Occipital lobe (tissue), 2 donors: Measurements from ENCODE around the gene ZNF223. TPM values are rescaled to one million over a fixed set of nuclear protein-coding genes. Genes with fewer than 3 reads are reported as not detected.

Experiments used
- DNase-seq: peaks from one replicate; lab custom pipeline; 2025; lab: John Stamatoyannopoulos, UW
- total RNA-seq: library from RNA; depleted of rRNA; stranded (reverse); fragments of >200 nt; gene quantifications from one replicate; pipeline ENCODE4 v1.2.3, GENCODE V29; 2014

Gene ZNF223
- total RNA-seq: 14.8 TPM

DNA sequence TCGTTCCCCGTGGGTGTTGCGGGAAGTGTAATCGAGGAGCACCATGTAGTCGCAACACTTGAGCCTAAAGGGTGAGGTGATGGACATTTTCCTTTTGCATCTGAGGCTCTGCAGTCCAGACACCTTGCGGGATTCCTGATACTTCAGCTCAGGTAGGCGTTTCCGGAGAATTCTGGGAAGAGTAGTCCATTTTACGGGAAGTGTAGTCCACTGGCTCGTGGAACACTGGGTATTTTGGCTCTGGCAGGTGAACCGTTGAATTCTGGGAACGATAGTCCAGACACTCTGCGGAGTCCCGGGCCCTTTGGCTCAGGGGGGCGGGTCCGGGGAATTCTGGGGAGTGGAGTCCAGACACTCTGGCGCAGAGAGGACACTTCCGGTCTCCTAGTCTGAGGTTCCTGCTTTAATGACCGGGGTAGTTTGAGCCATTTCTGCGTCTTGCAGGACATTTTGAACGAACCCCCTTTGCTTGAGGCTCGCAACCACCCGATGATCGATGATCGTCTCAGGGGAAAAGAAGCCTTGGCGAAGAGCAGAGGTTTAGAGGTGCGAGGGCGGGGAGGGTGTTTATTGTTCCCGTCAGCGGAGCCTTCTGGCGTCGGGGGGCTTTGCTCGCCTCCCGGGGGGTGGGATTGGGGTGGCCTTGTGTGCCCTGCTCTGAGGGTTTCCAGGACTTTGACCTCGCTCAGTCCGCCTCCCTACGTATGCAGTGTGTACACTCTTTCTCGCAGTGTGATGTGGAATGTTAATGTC lies at the start of gene ZNF223:
TSS of gene ZNF223 (plus strand) at position 387 of the 753 bp plus-strand sequence. CDS start 3,141 bp downstream, outside the sequence.
- peak; percentile 97 for DNase-seq

DNA sequence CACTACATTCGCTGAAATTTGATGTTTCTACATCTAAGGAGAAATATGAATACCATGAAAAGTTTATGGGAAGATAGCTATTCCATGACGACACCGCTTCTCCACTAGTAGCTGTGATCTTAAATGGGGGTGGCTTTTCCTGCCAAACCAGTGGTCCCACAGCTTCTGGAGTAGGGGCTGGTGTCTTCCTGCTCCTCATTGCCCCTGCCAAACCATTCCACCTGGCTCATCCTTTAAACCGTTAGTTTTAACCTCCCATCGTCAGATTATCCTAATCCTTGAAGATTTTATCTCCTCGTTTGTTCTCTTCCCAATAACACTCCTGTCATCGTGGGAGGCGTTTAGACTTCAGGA lies 49.6 kb upstream of the ZNF223 start:
- DNase-seq: no peak

DNA sequence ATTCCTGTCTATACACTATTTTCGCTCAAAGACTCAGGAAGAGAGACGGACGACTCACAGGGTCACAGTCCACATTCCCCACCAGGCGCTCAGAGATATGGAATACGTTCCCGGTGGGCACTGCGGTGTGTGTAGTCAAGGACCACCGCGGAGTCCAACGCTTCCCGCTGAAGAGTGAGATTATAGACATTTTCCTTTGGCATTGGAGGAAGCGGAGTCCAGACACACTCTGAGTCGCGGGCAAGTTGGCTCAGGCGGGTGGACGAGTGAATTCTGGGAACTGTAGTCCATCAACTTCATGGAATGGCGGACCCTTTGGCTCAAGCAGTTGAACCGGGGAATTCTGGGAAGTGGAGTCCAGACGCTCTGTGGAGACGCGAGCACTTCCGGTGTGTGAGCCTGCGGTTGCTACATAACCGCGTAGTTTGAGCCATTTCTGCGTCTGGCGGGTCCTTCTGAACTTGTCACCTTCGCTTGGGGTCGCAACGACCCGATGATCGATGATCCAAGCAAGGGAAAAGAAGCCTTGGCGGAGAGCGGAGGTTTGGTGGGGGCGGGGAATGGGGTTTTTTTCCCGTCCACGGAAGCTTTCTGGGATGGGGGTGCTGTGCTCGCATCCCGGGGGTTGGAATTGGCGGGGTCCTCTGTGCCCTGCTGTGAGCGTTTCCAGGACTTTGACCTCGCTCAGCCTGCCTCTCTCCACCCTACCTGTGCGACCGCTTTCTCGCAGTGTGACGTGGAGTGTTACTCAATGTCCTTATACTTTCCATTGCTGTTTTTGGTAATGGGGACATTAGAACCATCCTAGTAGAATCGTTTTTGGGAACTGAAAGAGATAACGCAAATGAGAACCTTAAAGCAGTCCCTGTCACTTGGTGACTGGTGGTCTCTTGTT lies 49.0 kb upstream of the ZNF223 start, which contains the start of gene ZNF230:
TSS of gene ZNF230 (plus strand) at position 392 of the 895 bp plus-strand sequence. CDS start 4,122 bp downstream, outside the sequence.
- peak; percentile 92 for DNase-seq

DNA sequence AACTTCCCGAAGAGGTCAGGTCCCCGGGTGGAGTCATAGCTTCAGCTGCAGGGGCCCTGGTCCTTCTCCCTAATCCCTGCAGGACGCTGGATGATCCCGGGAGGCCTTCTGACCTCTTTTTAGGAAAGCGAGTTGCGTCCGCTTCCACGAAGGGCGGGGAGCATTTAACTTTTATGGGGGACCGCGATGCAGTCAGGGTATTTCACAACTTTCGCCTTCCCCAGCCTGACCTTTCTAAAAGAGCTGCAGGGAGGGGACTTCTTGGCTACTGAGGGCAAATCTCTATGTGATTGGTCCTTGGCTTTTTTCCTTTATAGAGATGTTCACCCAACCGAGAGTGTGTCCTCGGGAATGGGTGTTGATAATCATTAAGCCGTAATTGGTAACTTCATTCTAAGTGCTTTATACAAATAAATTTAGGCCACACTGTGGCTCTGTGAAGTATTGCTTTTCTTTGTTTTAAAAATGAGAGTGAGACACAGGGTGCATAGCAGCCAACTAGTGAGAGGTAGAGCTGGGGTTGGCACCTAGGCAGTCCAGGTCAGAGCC lies 48.3 kb upstream of the ZNF223 start:
- no peak for DNase-seq

DNA sequence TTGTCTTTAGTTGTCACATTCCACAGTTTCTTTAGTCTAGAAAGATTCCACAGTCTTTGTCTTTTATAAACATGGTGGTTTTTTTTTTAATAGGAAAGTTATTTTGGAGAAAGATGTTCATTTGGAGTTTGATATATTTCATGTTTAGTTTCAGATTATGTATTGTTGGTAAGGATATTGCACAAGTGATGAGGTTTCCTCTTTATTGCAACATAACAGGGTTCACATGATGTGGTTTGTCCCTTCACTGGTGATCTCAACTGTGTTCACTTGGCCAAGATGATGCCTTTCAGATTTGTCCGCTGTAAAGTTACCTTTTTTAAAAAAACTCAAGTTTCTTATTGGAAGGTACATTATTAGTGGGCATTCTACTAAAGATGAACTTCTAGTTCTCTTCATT lies 45.9 kb upstream of the ZNF223 start:
- no peak for DNase-seq

DNA sequence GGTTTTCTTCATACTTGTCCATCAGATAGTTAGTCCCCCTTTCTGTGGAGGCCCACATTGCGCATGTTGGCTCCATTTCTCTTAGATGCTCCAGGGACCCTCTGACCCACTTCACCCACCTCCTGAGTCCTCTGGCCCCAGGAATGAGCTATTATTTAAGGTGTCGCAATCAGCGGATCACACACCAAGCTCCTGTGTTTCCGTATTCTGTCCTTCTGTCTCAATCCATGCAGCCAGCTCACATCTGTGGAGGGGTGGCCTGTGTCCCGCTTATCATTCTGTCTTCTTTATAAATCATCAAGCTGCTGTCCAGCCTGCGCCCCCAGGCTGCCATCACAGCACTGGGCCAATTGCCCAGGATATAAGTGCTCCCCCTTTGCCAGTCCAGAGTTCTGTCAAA lies 44.4 kb upstream of the ZNF223 start:
- no peak for DNase-seq

DNA sequence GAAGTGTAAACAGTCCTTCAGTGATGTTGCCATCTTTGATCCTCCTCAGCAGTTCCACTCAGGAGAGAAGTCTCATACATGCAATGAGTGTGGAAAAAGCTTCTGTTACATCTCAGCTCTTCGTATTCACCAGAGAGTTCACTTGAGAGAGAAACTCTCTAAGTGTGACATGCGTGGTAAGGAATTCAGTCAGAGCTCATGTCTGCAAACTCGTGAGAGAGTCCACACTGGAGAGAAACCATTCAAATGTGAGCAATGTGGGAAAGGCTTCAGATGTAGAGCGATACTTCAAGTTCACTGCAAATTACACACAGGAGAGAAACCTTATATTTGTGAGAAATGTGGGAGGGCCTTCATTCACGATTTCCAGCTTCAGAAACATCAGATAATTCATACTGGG lies 41.4 kb upstream of the ZNF223 start:
- no peak for DNase-seq

DNA sequence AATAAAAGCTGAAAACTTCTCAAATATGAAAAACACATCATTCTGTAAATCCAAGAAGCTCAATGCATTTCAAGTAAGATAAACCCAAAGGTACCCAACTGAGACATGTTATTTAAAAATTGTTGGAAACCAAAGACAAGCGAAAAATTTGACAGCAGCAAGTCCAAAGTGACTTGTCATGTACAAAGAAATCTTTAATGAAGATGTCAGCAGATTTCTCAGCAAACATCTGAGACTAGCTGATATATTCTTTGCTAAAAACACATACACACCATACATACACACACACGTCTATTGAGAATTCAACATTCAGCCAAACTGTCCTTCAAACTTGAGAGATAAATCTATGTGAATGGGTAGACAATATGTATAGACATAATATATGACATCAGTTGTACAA lies 32.3 kb upstream of the ZNF223 start:
- DNase-seq: no peak

DNA sequence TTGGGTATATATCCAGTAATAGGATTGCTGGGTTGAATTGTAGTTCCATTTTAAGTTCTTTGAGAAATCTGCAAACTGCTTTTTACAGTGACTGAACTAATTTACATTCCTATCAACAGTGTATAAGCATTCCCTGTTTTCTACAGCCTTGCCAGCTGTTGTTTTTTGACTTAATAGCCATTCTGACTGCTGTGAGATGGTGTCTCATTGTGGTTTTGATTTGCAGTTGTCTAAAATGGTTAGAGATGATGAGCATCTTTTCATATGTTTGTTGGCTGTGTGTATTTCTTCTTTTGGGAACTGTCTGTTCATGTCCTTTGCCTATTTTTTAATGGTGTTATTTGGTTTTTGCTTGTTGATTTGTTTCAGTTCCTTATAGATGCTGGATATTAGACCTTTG lies 30.6 kb upstream of the ZNF223 start:
- DNase-seq: no peak

DNA sequence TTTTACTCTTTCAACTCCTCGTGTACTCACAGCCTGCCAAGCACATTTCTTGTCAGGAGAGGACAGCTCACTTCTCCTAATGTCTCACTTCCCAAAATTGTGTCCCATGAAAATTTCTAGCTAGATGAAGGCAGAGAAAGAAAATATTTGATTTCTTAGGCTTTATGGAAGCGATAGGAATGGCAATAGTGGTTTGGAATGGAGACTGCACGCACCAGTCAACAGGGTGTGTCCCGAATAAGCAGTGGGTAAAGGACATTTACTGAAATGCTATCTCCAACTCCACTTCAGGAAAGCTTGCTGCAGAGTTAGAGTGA lies 27.0 kb upstream of the ZNF223 start:
- DNase-seq: no peak

DNA sequence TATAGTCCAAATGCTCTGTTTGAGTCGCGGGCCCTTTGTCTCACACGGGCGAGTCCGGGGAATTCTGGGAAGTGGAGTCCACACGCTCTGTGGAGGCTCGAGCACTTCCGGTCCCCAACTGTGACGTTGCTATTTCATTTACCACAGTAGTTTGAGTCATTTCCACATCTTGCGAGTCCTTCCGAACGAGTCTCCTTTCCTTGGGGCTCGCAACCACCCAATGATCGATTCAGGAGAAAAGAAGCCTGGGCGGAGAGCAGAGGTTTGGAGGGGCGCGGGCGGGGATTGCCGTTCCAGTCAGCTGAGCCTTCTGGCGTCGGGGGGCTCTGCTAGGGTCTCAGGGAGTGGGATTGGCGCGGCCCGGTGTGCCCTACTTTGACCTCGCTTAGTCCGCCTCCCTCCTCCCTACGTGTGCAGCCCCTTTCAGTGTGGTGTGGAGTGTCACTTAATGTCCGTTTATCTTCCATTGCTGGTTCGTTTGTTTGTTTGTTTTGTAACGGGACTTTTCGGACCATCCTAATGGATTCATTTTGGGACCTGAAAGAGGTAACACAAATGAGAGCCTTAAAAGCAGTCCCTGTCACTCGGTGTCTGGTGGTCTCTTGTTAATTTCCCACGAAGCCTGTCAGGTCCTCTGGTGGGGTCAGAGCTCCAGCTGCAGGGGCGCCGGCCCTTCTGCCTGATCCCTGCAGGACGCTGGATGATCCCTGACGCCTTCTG lies 26.5 kb upstream of the ZNF223 start, which contains the start of gene ZNF222:
TSS of gene ZNF222 (plus strand) at position 163 of the 720 bp plus-strand sequence. CDS start at position 221, 58 bp downstream.
- peak; percentile 86 for DNase-seq

DNA sequence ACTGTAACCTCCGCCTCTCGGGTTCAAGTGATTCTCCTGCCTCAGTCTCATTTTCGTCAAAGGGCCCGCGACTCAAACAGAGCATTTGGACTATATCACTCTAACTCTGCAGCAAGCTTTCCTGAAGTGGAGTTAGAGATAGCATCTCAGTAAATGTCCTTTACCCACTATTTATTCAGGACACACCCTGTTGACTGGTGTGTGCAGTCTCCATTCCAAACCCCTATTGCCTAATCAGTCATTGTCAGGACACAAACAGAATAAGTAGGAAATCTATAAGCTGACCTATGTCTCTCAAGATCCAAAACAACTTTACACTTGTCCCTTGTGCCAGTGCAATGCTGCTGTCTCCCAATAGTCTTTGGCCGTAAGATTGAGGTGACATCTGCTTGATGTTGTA lies 25.2 kb upstream of the ZNF223 start:
- no peak for DNase-seq

DNA sequence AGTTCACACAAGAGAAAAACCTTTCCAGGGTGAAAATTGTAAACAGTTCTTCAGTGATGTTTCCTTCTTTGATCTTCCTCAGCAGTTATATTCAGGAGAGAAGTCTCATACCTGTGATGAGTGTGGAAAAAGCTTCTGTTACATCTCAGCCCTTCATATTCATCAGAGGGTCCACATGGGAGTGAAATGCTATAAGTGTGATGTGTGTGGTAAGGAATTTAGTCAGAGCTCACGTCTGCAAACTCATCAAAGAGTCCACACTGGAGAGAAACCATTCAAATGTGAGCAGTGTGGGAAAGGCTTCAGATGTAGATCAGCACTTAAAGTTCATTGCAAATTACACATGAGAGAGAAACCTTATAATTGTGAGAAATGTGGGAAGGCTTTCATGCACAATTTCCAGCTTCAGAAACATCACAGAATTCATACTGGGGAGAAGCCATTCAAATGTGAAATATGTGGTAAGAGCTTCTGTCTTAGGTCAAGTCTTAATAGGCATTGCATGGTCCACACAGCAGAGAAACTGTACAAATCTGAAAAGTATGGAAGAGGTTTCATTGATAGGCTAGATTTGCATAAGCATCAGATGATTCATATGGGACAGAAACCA lies 19.7 kb upstream of the ZNF223 start:
- no peak for DNase-seq

DNA sequence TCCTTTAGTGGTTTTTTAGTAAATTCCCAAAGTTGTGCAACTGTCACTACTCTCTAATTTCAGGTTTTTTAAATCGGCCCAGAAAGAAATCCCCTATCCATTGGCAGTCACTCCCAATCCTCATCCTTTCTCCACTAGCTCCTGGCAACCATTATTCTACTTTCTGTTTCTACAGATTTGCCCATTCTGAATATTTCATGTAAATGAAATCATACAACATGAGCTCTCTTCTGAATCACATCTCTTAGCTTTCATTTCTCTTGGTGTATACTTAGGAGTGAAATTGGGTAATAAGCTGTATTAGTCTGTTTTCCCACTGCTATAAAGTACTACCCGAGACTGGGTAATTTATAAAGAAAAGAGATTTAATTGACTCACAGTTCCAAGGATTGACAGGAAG lies 9.7 kb upstream of the ZNF223 start:
- DNase-seq: no peak

DNA sequence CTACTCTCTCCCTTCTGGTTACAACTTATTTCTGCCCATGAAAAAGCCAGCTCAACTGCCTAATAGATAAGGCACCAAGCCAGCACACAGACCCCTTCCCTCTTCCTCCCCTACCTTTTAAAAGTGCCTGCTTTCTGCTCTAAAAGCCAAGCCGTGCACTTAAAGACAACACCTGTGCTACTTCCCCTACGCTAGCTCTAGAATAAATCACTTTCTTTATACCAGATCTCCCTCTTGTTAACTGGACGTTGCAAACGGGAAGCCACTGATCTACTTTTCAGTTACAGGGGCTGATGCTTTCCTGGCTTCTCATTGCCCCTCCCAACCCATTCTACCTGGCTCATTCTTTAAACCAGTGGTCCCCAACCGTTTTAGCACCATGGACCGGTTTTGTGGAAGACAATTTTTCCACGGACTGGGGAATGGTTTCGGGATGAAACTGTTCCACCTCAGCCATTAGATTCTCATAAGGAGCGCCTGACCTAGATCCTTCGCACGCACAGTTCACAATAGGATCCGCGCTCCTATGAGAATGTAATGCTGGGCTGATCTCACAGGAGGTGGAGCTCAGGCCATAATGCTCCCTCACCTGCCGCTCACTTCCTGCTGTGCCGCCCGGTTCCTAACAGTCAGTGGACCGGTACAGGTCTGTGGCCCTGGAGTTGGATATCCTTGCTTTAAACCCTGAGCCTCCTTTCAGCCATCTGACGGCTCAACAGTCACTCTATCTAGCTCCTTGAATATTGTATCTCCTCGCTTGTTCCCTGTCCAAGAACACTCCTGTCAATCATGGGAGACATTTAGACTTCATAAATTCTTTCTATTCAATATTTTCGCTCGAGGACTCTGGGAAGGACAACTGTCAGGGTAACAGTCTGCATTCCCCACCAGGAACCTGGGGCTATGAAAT lies 841 bp upstream of the ZNF223 start:
- DNase-seq: peak; percentile 6

DNA sequence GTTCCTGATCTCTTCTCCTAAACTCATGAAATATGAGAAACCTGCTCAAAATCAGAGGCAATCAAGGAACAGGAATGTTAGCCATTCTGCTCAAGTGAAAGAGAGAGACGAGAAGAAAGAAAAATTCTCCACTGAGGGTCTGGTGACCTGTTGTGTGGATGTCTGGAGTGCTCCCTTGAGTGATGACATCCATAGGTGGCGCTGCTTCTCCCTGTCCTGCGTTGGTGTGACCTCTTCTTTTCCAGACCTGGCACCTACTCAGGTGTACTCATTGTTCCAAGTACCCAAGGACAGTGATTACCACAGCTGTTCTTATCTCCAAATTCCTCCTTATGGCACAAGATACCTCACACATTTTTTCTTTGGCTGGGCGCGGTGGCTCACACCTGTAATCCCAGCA lies 4.0 kb downstream of the ZNF223 start:
- no peak for DNase-seq

DNA sequence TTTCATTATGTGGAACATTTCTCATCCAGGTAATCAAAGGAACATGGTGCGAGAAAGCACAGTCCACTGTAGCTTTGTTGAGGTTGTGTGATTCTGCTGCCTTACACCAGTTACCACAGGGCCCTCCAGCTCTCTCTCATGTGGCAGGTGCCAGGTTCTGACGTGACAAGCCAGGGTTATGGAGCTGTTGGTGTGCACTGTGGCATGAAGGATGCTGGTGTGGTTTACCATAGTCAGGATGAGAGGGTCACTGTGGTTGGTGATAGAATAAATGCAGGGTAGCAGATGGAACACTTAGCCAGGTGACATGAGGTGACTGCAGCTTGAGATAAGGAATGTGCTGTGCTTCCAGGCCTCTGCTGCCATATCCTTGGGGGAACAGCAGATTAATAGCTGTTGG lies 7.4 kb downstream of the ZNF223 start:
- DNase-seq: no peak

DNA sequence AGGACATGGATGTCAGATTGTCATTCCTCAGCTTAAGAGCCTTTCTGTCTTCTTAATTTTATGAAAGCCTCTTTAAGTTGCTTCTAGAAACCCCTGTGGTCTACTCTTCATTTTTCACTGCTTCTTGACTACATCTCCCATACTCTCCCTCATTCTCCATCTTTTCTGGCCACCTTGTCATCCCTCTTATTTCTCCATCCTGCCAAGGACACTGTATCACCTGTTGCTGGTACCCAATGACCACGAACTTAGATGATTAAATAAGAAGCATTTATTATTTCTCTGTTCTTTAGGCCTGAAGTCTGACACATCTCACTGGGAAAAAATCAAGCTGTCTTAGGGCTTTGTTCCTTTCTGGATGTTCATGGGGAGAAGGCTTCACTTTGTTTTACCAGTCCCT lies 9.2 kb downstream of the ZNF223 start:
- no peak for DNase-seq

DNA sequence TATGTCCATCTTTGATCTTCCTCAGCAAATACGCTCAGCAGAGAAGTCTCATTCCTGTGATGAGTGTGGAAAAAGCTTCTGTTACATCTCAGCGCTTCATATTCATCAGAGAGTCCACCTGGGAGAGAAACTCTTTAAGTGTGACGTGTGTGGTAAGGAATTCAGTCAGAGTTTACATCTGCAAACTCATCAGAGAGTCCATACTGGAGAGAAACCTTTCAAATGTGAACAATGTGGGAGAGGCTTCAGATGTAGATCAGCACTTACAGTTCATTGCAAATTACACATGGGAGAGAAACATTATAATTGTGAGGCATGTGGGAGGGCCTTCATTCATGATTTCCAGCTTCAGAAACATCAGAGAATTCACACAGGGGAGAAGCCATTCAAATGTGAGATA lies 14.5 kb downstream of the ZNF223 start:
- DNase-seq: no peak

DNA sequence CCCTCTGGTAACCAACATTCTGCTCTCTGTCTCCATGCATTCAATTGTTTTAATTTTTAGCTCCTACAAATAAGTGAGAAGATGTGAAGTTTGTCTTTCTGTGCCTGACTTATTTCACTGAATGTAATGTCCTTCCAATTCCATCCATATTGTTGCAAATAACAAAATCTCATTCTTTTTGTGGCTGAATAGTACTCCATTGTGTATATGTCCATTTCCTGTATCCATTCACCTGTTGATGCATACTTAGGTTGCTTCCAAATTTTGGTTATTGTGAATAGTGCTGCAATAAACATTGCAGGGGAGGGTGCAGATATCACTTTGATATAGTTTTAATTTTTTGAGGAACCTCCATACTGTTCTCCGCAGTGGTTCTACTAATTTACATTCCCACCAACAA lies 17.6 kb downstream of the ZNF223 start:
- DNase-seq: no peak
